ENCODE data around the gene PPP1R13L. TPM values are rescaled to one million over a fixed set of nuclear protein-coding genes. Genes with fewer than 3 reads are reported as not detected.
A peak's percentile ranks its signal among the peaks of the same experiment; 100 is the strongest.
"Not testable (repeated sequence)": the region's sequence is repeated elsewhere in the genome, so short reads cannot be mapped to it uniquely, and the experiment has no call there.

Gene PPP1R13L
- total RNA-seq, 1 donor from 2014 or later, result under 0.01 TPM

DNA sequence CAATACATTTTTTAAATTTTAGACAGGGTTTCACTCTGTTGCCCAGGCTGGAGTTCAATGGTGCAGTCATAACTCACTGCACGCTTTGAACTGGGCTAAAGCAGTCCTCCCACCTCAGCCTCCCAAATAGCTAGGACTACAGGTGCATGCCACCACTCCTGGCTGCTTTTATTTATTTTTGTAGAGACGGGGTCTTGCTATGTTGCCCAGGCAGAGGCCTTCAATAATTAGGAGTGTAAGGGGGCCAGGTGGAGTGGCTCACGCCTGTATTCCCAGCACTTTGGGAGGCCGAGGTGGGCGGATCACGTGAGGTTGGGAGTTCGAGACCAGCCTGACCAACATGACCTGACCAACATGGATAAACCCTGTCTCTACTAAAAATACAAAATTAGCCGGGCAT lies 27.7 kb upstream of the PPP1R13L start:
- DNase-seq (ENCODE audit: low spot score in 2 of 2); FAIRE-seq: not testable (repeated sequence)

DNA sequence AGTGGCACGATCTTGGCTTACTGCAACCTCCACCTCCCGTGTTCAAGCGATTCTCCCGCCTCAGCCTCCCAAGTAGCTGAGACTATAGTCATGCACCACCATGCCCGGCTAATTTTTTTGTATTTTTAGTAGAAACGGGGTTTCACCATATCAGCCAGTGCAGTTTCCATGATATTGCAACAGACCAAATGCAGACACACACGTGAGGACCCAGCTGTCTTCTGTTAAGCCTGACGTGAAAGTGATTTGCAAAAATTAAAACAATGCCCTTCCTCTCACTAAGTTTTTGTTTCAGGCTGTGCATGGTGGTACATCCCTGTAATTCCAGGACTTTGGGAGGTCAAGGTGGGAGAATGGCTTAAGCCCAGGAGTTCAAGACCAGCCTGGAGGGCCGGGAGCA lies 26.1 kb upstream of the PPP1R13L start:
- not testable (repeated sequence) for DNase-seq (ENCODE audit: low spot score in 2 of 2); FAIRE-seq

DNA sequence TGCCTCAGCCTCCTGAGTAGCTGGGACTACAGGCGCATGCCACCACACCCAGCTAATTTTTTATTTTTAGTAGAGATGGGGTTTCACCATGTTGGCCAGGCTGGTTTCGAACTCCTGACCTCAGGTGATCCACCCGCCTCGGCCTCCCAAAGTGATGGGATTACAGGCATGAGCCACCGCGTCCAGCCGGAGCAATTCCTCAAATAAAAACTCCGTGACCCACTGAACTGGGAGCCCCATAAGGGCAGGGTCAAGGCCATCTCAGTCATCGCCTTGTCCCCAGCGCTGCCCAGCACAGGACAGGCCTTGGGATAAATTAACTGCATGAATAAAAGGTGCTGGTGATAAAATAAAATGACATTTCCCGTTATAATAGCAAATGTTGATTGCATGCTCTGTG lies 25.0 kb upstream of the PPP1R13L start:
- DNase-seq (ENCODE audit: low spot score in 2 of 2); FAIRE-seq: not testable (repeated sequence)

DNA sequence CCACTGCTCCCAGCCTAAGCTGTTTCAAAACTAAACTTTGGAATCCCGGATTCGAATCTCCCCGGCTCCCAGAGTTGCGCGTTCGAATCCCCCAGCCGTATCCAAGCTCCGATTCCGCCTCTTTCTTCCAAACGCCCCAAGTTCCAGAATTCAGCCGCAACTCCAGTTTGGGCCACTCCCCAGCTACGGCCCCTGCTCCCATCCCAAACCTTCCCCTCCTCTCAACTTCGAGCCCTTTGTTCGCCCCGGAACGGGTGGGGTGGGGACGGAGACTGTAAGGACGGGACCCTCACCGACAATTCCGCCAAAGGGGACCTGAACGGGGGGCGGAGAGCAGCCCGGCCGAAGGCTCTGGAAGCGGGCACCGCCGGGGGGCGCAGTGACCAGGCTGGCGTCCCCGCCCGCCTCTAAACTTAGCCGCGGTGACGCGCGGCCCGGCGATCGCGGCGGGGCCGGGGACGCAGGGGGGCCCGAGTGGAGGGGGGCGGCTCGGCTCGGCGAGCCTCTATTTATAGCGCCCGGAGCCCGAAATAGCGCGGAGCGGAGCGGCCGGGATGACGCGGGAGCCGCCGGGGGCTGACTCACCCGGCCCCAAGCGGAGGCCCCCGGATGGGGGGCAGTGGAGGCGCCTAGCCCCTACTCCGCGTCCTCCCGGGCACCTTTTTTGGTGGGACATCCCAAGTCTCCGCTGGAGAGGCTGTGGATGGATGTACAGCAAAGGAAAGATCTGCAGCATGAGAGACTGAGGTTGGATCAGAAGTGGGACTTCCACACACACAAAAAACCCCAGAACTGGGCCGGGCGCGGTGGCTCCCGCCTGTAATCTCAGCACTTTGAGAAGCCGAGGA lies 23.7 kb upstream of the PPP1R13L start:
- no peak for FAIRE-seq

DNA sequence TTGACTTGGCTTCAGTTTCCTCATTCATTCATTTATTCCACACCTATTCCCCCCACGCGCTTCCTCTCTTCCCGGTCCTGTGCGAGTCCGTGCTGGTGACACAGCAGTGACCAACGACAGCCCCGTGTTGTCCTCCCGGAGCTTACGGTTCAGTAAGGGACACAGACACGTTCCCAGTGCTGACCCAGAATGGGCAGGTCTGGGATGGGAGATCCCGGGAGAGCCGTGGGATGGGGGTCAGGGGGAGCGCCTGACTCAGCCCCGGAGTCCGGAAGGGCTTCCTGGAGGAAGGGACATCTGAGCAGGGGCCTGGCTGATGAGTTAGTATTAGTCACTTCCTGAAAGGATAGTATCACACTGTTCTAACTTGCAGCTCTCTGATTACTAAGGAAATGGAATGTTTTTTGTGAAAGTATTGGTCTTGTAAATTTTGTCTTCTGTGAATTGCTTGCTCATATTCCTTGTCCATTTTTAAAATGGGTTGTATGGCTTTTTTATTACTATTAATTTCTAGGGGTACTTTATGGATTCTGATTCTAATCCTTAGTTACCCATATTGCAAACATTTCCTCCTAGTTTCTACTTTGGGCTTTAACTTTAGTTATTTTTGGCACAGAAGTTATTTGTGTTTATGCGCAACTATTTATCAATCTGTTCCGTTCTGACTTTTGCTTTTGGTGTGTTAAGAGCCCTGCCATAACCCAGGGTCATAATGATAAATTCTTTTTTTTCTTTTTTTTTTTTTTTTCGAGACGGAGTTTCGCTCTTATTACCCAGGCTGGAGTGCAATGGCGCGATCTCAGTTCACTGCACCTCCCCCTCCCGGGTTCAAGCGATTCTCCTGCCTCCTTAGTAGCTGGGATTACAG lies 19.6 kb upstream of the PPP1R13L start:
- FAIRE-seq, result no peak
- peak in 1 of 2 donors; percentile 60 for DNase-seq (ENCODE audit: low spot score in 2 of 2)

More for the DNA sequence above, 23.7 kb upstream of the PPP1R13L start:
- DNase-seq (ENCODE audit: low spot score in 2 of 2), result peak in 1 of 2 donors; percentile 83

DNA sequence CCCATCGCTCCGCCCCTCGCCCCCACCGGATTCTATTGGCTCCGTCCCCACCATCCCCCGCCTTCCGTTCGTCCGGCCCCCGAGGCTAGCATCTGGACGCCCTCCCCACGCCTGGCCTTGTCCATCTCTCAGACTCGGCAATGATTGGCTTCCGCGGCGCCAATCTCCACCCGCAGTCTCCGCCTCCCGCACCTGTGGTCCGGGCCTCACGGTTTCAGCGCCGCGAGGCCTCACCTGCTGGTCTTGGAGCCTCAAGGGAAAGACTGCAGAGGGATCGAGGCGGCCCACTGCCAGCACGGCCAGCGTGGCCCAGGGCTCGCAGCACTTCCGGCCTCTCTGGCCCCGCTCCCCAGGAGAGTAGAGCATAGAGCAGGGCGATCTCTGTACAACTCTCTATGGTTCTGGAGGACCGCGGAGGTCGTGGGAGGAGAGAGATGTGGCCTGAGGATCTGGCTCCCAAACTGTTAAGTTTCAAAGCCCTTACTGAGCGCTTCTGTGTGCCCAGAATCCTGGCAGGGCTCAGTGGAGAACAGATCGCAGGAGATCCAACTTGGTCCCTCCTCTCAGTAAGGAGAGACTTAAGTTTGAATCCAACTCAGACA lies 18.8 kb upstream of the PPP1R13L start, which contains the start of gene ERCC1:
Gene ERCC1, minus strand, starts transcription at position 329 of the 602 bp plus-strand sequence. CDS start 543 bp downstream, outside the sequence.
- FAIRE-seq, result no peak
- peak; percentile 84 to 93 for DNase-seq (ENCODE audit: low spot score in 2 of 2)

DNA sequence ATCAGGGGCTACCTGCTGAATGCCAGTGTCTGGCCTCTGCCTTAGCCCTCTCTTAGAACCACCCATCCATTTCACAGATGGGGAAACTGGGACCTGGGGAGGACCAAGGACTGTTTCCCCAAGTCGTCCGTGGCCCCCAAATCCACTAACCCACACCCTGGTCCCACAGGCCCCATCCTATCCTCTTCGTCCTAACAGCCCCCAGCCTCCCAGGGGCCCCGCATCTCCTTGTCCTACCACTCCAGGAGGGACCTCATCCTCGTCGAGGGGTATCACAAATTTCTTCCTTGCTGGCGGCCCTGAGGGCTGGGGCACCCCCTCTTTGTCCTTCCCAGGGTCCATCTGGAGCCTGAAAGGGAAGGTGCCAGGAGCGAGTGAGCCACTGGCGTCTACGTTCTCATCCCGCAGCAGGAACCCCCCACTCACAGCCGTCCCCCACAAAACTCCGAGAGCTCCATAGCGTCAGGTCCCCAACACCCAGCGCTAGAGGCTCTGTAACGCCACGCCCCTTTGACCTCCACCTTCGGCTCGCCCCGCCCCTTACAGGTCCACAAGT lies 18.2 kb upstream of the PPP1R13L start:
- no peak for FAIRE-seq
- DNase-seq (ENCODE audit: low spot score in 2 of 2), result no peak

DNA sequence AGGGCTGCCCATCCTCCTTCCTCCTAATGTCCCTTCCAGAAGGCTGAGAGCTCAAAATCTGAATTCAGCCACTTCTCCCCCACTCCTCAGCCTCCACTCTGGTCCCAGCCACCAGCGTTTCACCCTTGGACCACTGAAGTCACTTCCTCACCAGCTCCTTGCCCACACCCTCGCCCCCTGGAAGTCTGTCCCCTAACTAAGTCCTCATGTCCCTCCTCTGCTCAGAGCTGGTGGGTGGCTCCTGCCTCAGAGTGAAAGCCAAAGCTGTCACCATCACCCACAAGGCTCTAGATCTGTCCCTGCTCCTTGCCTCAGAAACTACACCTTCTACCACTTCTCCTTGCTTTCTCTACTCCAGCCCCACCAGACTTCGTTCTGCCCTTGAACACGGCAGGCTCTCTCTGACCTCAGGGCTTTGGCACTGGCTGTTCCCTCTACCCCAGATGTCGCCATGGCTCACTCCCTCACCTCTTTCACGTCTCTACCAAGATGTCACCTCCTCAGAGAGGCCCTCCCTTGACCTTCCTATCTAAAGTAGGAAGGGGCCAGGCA lies 17.2 kb upstream of the PPP1R13L start:
- FAIRE-seq (no peak), DNase-seq (ENCODE audit: low spot score in 2 of 2) (no peak)

DNA sequence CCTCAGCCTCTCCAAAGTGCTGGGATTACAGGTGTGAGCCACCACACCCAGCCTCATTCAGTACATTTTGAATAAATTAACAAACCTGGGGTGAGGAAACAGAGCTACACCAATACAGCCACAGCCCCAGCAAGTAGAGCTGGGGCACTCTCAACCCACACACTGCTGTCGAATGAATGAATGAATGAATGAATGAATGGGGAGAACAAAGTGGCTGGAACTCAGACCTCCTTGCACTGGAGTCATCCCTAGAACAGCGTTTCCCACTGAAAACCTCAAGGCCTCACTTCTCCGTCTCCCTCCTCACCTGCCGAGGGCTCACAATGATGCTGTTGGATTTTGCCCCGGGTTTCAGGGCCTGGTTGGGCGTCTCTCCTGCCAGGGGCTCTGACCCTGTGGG lies 16.0 kb upstream of the PPP1R13L start:
- FAIRE-seq, result no peak

DNA sequence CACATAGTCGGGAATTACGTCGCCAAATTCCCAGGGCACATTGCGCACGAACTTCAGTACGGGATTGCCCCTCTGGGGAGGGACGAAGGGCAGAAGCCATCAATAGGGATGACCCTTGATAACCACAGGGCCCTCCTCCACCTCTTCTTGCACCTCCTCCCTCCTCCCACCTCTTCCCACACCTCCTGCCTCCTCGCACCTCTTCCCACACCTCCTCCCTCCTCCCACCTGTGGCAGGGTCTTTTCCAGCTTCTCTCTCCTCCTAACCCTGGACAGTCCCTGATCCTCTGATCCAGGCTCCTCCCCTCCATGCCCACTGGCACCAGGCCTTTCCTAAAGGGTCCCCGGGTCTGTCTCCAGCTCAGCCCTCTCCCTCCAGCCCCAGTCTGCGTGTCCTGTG lies 15.5 kb upstream of the PPP1R13L start:
- no peak for DNase-seq (ENCODE audit: low spot score in 2 of 2)

More for the DNA sequence above, 16.0 kb upstream of the PPP1R13L start:
- no peak for DNase-seq (ENCODE audit: low spot score in 2 of 2)

DNA sequence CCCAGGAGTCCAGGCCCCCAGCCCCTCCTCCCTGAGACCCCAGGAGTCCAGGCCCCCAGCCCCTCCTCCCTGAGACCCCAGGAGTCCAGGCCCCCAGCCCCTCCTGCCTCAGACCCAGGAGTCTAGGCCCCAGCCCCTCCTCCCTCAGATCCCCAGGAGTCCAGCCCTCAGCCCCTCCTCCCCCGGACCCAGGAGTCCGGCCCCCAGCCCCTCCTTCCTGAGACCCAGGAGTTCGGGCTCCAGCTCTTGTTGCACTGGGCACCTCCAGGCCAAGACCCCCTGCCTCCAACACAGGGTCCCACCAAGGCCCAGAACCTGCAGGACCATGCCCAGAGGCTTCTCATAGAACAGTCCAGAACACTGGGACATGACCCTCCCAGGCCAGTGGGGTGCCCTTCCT lies 15.0 kb upstream of the PPP1R13L start:
- FAIRE-seq (no peak), DNase-seq (ENCODE audit: low spot score in 2 of 2) (no peak)

More for the DNA sequence above, 15.5 kb upstream of the PPP1R13L start:
- FAIRE-seq, result no peak

DNA sequence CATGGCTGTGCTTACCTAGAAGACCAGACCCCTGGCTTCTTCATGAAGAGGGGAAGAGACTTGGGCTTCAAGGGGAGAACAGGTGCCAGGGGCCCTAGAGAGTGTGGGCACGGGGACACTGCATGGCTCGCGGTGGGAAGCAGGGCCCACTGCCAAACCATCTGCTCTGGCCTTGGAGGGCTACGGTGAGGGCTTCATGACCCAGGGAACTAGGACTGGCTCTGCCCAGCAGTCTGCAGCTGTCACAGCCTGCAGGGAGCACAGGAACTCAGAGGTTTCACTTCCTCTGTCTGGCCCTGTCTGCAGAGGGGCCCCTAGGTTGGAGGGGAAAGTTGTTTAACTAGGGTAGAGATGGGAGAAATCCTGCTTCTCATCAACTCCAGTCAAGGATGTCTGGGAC lies 14.5 kb upstream of the PPP1R13L start:
- FAIRE-seq, result no peak
- DNase-seq (ENCODE audit: low spot score in 2 of 2), result no peak

DNA sequence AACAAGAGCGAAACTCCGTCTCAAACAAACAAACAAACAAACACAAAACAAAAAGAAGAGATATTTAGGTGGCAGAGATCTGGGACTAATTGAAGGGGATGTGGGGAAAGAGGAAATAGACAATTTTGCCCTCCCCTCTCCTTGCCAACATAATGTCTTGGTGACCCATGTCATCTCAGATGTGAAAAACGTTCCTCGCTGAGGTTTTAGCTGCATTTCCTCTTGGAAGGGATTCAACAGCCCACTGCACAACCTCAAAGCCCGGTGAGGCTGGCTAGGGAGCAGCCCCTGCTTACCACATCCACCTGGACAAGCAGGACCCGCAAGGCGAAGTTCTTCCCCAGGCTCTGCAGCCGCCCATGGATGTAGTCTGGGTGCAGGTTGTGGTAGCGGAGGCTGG lies 13.9 kb upstream of the PPP1R13L start:
- DNase-seq (ENCODE audit: low spot score in 2 of 2), result peak in 1 of 2 donors; percentile 3
- FAIRE-seq, result no peak

DNA sequence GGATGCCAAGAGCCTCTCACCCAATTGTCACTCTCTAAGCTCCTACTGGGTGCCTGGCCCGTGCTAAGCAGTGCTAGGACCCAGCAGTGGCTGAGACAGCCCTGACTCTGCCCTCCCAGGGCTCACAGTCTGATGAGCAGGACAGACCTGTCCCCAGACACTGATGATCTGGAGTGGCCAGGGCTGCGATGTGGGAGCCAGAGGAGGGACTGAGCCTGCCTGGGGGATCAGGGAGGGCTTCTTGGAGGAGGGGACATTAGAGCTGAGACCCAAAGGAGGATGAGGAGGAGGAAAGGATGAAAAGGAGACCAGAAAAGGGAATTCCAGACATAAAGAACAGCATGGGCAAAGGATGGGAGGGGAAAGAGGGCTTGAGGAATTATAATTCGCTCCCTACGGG lies 12.3 kb upstream of the PPP1R13L start:
- FAIRE-seq (no peak), DNase-seq (ENCODE audit: low spot score in 2 of 2) (no peak)

DNA sequence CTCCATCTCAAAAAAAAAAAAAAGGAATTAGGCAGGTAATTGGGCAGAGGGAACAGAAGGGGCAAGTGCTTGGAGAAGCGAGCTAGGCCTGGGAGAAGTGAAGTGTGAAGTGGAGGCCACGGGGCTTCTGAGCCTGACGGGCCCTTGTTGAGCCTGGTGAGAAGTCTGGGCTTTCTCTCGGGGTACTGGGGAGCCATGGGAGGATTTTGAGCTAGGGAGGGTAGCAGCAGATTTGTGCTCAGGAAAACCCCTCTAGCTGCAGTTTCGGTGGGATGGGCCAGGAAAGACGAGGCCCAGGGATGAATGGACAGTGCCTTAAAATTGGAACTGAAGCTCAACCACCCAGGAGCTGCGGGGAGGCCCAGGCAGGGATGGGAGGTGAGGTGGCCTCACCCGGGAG lies 9.6 kb upstream of the PPP1R13L start:
- no peak for FAIRE-seq
- DNase-seq (ENCODE audit: low spot score in 2 of 2), result no peak

DNA sequence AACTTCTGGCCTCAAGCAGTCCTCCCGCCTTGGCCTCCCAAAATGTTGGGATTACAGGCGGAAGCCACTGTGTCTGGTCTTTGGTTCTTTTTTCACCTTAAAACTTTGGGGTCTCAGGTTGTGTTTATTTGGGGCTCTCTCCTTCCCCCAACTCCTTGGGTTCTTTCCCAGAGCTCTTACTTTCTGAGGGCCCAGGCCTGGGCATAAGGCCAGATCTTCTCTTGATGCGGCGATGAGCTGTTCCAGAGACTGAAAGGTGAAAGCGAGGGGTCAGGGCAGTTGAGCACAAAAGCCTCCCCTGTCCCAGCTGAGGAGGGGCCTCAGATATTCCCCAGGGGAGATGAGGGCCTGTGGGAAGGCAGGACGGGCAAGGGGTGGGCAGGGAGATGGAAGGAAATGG lies 8.6 kb upstream of the PPP1R13L start:
- DNase-seq (ENCODE audit: low spot score in 2 of 2), result no peak
- FAIRE-seq, result no peak

DNA sequence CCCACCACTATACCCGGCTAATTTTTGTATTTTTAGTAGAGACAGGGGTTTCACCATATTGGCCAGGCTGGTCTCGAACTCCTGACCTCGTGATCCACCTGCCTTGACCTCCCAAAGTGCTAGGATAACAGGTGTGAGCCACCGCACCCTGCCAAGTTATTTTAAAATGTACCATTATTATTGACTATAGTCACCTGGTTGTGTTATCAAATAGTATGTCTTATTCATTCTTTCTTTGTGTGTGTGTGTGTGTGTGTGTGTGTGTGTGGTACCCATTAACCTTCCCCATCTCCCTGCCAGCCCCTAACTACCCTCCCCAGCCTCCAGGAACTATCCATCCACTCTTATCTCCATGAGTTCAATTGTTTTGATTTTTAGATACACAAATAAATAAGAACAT lies 5.5 kb upstream of the PPP1R13L start:
- not testable (repeated sequence) for FAIRE-seq; DNase-seq (ENCODE audit: low spot score in 2 of 2)

DNA sequence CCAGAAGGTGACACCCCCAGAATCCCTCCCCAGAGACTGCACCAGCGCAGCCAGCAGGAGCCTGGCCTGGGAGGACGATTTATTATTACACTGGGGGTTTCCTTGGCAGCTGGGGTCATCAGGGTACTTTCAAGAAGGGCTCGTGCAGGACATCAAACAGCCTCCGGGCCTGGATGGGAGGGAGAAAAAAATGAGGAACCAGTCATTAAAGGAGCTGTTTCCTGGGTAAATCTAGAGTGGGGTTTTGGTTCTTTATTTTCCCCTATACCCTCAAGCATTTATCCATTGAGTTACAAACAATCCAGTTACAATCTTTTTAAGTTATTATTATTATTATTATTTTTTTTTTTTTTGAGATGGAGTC lies 4.7 kb upstream of the PPP1R13L start:
- DNase-seq (ENCODE audit: low spot score in 2 of 2), result no peak
- no peak for FAIRE-seq

DNA sequence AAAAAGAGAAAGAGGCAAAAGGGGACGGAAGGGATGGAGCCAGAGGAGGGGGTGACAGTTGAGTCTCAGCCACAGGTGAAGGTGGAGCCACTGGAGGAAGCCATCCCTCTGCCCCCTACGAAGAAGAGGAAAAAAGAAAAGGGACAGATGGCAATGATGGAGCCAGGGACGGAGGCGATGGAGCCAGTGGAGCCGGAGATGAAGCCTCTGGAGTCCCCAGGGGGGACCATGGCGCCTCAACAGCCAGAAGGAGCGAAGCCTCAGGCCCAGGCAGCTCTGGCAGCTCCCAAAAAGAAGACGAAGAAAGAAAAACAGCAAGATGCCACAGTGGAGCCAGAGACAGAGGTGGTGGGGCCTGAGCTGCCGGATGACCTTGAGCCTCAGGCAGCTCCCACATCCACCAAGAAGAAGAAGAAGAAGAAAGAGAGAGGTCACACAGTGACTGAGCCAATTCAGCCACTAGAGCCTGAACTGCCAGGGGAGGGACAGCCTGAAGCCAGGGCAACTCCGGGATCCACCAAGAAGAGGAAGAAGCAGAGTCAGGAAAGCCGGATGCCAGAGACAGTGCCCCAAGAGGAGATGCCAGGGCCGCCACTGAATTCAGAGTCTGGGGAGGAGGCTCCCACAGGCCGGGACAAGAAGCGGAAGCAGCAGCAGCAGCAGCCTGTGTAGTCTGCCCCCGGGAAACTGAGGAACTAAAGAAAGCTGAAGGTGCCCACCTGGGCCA lies 4.1 kb upstream of the PPP1R13L start:
- FAIRE-seq, result no peak
- no peak for DNase-seq (ENCODE audit: low spot score in 2 of 2)

DNA sequence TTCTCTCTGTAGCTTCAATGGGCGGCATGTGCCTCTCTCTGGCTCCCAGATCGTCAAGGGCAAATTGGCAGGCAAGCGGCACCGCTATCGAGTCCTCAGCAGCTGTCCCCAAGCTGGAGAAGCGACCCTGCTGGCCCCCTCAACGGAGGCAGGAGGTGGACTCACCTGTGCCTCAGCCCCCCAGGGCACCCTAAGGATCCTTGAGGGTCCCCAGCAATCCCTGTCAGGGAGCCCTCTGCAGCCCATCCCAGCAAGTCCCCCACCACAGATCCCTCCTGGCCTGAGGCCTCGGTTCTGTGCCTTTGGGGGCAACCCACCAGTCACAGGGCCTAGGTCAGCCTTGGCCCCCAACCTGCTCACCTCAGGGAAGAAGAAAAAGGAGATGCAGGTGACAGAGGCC lies 3.3 kb upstream of the PPP1R13L start:
- FAIRE-seq (no peak), DNase-seq (ENCODE audit: low spot score in 2 of 2) (no peak)

All from frontal cortex (tissue), 4 donors.